Esophagus mucosa (tissue), 1 donor: ENCODE measurements around the gene INHBE. TPM values are rescaled to one million over a fixed set of nuclear protein-coding genes. Genes with fewer than 3 reads are reported as not detected.
A peak's percentile ranks its signal among the peaks of the same experiment; 100 is the strongest.

Experiments used
- ATAC-seq: fragments of 200-7000 bp; cut with Tn5 transposase; one replicate; pipeline ENCODE4 v1.9.1; 2020
- total RNA-seq: library from RNA; stranded (reverse); gene quantifications from one replicate; pipeline ENCODE4 v1.2.4, GENCODE V29; 2023
- donor health status: DM: yes; HTN: yes; CAD: no.

Gene INHBE
- total RNA-seq, 1 donor from 2014 or later, result not detected

DNA sequence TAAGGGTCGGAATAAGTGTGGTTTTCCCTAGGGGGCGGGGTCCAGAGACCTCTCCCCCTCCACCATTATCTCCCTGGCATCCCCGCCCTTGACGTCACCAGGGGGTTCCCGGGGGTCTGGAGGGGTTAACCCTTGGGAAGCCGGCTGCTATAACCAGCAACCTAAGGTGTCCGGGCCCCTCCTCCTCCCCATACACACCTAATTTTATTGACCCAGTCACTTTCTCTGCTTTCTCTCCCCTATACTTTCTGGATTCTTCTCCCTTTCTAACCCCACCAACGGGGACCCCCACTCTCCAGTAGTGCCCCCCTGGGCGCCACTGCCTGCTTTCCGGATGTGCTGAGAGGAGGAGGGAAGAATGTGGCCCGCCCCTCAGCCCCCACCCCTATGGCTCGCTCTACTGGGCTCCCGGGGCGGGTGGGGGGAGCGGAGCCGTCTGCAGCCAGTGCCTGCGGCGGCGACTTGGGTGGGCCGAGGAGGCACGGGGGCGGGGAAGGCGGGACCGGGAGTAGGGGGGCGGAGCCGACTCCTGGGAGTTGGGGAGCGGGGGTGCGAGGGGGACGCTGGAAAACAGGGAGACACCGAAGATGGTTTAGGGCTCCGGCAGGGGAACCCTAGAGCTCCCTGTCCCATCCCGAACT, 6.3 kb downstream of the INHBE start:
- no peak for ATAC-seq

DNA sequence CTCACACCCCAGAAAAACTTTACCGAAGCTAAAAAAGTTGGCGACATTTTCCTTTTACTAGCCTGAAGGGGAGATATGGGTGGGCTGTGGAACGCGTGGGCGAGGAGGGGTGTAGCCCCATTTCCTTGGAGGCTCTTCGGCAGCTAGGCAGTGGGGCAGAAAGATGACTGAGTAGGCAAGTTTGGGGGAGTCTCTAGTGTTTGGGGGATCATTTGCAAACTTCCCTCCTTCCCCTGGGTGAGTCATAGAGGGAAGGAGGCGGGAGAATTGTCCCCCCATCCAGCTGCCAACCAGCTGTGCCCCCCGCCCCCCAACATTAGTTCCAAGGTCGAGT, 6.8 kb downstream of the INHBE start:
- no peak for ATAC-seq

- peak; percentile 82 for ATAC-seq
Observed at GRCh38 chr12:57462251-57462911, 7.3 kb downstream of the INHBE start.

DNA sequence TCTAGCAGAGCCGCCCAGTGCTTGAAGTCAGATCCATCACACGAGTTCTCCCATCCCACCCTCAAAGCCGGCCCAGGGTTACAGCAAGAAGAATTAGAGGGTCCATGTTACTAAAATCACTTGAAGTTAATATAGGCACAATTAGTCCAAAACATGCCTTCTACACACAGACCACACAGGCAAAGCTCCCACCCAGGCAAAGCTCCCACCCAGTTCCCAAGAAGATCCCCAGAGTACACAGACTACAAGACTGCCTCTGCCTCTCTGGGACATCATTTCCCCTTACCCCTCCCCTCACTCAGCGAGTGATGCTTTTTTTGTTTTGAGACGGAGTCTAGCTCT, 7.8 kb downstream of the INHBE start:
- ATAC-seq, result no peak

DNA sequence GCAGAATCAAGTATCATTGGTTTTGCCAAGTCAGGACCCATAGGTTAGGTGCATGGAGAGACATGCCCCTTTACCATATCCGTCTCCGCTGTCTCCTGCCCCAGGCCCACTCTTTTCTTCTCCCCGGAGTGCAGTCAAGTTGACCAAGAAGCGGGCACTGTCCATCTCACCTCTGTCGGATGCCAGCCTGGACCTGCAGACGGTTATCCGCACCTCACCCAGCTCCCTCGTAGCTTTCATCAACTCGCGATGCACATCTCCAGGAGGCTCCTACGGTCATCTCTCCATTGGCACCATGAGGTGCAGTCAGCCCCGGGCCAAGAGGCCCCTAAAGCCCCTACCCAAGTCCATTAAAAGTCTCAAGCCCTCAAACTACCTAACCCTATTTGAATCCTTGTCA, 9.5 kb downstream of the INHBE start:
- ATAC-seq, result no peak

DNA sequence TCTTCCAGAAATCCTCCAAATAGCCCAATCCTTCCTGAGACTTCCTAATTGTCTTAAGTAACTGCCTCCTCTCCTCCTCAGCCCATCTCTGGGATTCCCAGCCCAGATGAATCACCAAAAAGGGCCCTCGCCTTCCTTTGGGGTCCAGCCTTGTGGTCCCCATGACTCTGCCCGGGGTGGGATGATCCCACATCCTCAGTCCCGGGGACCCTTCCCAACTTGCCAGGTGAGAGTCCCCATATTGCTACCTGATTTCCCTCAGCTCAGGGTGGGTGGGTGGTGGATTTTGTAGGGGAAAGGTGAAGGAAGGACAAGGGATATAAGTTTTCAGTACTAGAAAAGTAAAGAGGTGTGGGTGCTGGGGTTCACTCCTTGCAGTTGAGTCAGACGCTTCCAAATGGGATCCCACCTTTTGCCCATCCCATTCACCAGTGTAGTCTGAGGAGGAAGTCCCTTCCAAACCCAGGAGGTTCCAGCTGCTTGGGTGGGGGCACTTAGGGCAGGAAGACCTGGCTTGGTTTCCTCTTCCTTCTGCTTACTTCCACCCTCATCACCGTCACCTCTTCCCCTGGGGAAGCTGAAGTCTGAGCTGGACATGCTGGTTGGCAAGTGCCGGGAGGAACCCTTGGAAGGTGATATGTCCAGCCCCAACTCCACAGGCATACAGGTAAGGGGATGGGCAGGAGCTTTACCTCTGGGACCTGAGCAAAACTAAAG, 10.1 kb downstream of the INHBE start:
- no peak for ATAC-seq

GRCh38 chr12:57465747-57466505, 10.8 kb downstream of the INHBE start:
- ATAC-seq, result no peak

- no peak for ATAC-seq
Observed at GRCh38 chr12:57467212-57467874, 12.2 kb downstream of the INHBE start.

DNA sequence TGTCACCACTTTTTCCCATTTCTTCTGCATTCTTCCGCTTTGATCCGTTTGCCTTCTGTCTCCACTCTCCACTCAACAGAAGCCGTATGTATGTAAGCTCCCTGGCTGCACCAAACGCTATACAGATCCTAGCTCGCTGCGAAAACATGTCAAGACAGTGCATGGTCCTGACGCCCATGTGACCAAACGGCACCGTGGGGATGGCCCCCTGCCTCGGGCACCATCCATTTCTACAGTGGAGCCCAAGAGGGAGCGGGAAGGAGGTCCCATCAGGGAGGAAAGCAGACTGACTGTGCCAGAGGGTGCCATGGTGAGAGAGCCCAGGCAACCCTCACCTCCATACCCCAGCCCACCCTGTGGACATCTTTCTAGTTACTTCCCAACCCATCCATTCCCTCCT, 12.8 kb downstream of the INHBE start:
- no peak for ATAC-seq

- ATAC-seq, result no peak
Observed at GRCh38 chr12:57469296-57470164, 14.4 kb downstream of the INHBE start.

GRCh38 chr12:57470286-57470969, 15.3 kb downstream of the INHBE start:
- ATAC-seq, result no peak

DNA sequence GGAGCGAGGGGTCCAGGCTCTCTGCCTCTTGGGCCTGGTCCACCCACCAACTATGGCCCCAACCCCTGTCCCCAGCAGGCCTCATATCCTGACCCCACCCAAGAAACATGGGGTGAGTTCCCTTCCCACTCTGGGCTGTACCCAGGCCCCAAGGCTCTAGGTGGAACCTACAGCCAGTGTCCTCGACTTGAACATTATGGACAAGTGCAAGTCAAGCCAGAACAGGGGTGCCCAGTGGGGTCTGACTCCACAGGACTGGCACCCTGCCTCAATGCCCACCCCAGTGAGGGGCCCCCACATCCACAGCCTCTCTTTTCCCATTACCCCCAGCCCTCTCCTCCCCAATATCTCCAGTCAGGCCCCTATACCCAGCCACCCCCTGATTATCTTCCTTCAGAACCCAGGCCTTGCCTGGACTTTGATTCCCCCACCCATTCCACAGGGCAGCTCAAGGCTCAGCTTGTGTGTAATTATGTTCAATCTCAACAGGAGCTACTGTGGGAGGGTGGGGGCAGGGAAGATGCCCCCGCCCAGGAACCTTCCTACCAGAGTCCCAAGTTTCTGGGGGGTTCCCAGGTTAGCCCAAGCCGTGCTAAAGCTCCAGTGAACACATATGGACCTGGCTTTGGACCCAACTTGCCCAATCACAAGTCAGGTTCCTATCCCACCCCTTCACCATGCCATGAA, 16.0 kb downstream of the INHBE start:
- ATAC-seq, result no peak

DNA sequence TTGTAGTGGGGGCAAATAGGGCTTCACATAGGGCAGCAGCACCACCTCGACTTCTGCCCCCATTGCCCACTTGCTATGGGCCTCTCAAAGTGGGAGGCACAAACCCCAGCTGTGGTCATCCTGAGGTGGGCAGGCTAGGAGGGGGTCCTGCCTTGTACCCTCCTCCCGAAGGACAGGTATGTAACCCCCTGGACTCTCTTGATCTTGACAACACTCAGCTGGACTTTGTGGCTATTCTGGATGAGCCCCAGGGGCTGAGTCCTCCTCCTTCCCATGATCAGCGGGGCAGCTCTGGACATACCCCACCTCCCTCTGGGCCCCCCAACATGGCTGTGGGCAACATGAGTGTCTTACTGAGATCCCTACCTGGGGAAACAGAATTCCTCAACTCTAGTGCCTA, 16.6 kb downstream of the INHBE start:
- ATAC-seq, result no peak

DNA sequence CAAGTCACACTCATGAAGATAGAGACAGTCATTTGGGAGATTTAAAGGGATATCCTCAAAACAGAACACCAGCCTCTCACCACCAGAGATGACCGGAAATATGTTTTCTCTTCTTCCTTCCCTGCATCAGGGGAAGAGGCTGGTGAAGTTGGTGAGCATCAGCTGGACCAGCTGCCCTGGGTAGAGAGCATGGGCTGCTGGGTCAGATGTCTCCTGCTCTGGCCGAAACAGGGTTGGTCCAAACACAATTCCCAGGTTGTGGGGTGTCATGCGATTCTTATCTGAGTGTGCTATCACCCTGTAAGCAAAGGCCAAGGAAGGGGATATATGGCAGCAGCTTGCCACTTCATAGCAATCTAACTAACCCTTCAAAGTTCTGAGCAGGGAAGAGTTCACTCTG, 17.3 kb downstream of the INHBE start:
- ATAC-seq, result no peak

- no peak for ATAC-seq
Observed at GRCh38 chr12:57473392-57473791, 18.3 kb downstream of the INHBE start.

DNA sequence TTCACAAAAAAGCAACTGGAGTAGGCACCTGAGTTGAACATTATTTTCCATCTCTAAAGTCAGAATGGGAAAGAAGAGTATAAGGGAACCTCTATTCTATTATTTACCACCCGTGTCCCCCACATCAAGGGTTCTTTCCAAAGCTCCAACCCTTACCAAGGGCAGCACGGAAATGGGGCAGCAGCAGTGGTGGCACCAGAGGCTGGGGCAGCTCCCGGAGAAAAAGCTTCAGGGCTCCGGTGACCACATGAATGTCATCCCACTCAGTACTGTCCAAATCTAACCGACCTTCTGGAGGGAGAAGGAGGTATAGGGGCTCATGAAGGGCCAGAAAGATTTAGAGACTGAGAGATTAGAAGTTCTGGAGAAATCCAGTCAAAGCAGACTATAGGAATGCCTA, 18.8 kb downstream of the INHBE start:
- ATAC-seq, result no peak

DNA sequence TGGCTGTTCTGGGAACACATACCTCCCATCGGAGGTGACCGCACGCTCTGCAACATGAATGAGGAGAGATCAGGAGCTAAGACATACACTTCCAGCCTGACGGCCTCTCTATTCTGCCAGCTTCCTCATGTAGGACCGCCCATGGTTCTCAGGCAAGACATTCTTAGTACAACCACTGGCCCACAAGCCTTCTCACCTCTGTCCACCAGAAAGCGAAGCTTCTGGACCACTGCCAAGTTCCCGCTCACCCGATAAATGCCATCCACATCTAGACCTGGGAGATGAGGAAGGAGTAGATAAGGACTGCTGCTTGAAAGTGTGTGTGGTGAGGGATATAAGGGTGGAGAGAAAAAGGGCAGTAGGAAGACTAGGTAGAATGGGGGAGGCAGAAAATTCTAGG, 19.3 kb downstream of the INHBE start:
- ATAC-seq, result no peak

DNA sequence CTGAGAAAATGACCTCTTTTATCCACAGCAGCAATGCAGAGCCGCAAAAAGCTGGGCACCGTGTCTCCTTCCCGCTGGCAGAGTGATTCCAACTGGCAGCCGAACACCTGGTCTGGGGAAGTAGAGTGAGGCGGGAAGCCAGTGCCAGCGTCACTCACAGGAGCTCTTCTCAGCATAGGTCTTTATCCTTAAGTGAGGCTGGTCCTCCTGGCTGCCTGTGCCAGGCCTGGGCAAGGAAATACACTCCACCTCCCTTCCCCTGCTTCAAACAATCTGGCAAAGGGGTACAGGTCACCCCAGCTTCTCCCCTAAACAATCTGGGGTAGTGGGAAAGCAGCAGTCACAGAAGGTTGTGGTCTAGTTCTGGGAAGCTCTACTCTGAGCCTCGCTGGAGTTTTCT, 19.8 kb downstream of the INHBE start:
- no peak for ATAC-seq

DNA sequence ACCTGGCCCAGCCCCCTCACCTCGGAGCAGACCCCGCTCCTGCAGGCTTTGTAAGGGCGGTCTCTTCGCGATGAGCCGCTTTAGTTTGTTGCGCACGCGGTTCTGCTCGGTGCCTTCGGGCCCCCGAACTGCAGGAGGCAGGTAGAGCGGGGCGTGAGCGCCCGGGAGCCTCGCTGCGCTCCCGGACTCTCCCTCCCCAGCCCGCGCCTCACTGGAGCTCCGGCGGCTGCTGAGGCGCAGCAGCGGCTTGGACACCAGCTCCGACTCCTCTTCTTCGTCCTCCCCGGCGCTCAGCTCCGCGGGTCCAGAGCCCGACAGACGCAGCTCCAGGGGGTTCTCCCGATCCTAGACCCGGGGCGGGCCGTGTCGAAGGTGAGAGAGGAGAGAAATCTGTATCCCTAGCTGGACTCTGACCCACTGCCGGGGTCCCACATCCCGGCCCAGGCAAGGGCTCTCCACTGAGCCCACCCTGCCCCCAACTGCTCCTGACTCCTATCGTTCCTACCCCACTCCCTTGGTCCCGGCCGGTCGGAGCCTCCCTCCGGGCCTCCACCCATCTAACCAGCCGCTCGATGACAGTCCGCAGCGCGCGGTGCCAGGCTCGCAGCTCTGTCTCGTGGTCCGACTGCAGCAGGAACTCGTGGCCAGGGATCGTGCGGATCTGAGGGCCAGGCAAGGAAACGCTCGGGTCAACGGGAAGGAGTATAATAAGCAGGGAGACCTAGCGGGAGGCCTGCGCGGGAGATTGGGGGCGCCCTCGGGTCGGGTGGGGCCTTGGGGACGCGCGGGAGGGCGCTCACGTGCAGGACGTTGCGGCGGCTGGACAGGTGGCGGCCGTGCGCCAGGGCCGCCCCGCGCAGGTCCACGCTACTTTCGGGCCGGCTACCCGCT, 20.4 kb downstream of the INHBE start:
- no peak for ATAC-seq
